Astrocyte (in vitro differentiated cells and primary cell): ENCODE measurements around the gene FRMPD2. TPM values are rescaled to one million over a fixed set of nuclear protein-coding genes. Genes with fewer than 3 reads are reported as not detected.

Experiments
- DNase-seq: peaks from one replicate; pipeline ENCODE4 v3.0.0-alpha.2; 2010; ENCODE audit warnings: low read depth
- FAIRE-seq: peaks from 2 replicates; lab custom pipeline; 2011; peaks lifted over from hg19 to GRCh38; lab: Jason Lieb, UNC
- H2AFZ ChIP-seq: 2 replicates; pipeline ENCODE4 v1.6.0; 2012; ENCODE audit warnings: low read depth, low read length, inconsistent platforms
- H3K27ac ChIP-seq: 2 replicates; pipeline ENCODE4 v1.5.1; 2011; ENCODE audit warnings: low read depth, low read length, inconsistent platforms
- H3K27me3 ChIP-seq: 2 replicates; pipeline ENCODE4 v1.6.0; 2011; ENCODE audit warnings: low read length, inconsistent platforms; ENCODE audit not compliant: insufficient read depth
- H3K36me3 ChIP-seq: 2 replicates; pipeline ENCODE4 v1.5.1; 2011; ENCODE audit warnings: low read length, inconsistent platforms; ENCODE audit not compliant: insufficient read depth
- H3K4me1 ChIP-seq: 2 replicates; pipeline ENCODE4 v1.5.1; 2011; ENCODE audit warnings: low read length, inconsistent platforms; ENCODE audit not compliant: insufficient read depth
- H3K4me2 ChIP-seq: 2 replicates; pipeline ENCODE4 v1.6.0; 2012; ENCODE audit warnings: low read length, inconsistent platforms
- H3K4me3 ChIP-seq: 2 replicates; pipeline ENCODE4 v1.5.1; 2011; ENCODE audit warnings: low read depth, mild to moderate bottlenecking, low read length, inconsistent platforms; ENCODE audit not compliant: insufficient read depth
- H3K79me2 ChIP-seq: 2 replicates; pipeline ENCODE4 v1.6.0; 2012; ENCODE audit warnings: mild to moderate bottlenecking, low read length, inconsistent platforms; ENCODE audit not compliant: insufficient read depth
- H3K9ac ChIP-seq: 2 replicates; pipeline ENCODE4 v1.6.0; 2012; ENCODE audit warnings: mild to moderate bottlenecking, low read length, inconsistent platforms
- H3K9me3 ChIP-seq: 2 replicates; pipeline ENCODE4 v1.5.1; 2012; ENCODE audit warnings: low read depth, mild to moderate bottlenecking, low read length, inconsistent platforms; ENCODE audit not compliant: insufficient read depth
- H4K20me1 ChIP-seq: 2 replicates; pipeline ENCODE4 v1.6.0; 2012; ENCODE audit warnings: low read length, inconsistent platforms; ENCODE audit not compliant: insufficient read depth
- H3K27ac Mint-ChIP-seq: one replicate; pipeline ENCODE4 v1.8.0; 2021; ENCODE audit warnings: mild to moderate bottlenecking, mixed read lengths; ENCODE audit not compliant: unreplicated experiment
- H3K27me3 Mint-ChIP-seq: one replicate; pipeline ENCODE4 v1.8.0; 2021; ENCODE audit warnings: low read depth, mixed read lengths; ENCODE audit not compliant: unreplicated experiment
- H3K36me3 Mint-ChIP-seq: one replicate; pipeline ENCODE4 v1.8.0; 2021; ENCODE audit warnings: low read depth, mixed read lengths; ENCODE audit not compliant: unreplicated experiment
- H3K4me1 Mint-ChIP-seq: one replicate; pipeline ENCODE4 v1.8.0; 2021; ENCODE audit warnings: low read depth, mixed read lengths; ENCODE audit not compliant: unreplicated experiment
- H3K4me3 Mint-ChIP-seq: one replicate; pipeline ENCODE4 v1.8.0; 2021; ENCODE audit warnings: mild to moderate bottlenecking, moderate library complexity, mixed read lengths; ENCODE audit not compliant: unreplicated experiment
- H3K9me3 Mint-ChIP-seq: one replicate; pipeline ENCODE4 v1.8.0; 2021; ENCODE audit warnings: mild to moderate bottlenecking, mixed read lengths; ENCODE audit not compliant: unreplicated experiment
- EZH2 ChIP-seq: IDR thresholded peaks from 2 replicates; pipeline ENCODE4 v1.6.1; 2012; ENCODE audit warnings: mild to moderate bottlenecking, low read length, inconsistent platforms; ENCODE audit not compliant: insufficient read depth
- total RNA-seq: library from RNA; stranded (reverse); gene quantifications from 2 replicates; pipeline ENCODE4 v1.2.1, GENCODE V29; 2021
- TF ChIP-seq, protein P1 (sequence below): IDR thresholded peaks from 2 replicates; pipeline ENCODE4 v1.5.1; 2011; ENCODE audit warnings: low read depth, mild to moderate bottlenecking, inconsistent platforms, low read length, moderate library complexity; ENCODE audit not compliant: insufficient read depth

The FRMPD2 gene
- total RNA-seq, 1 donor from 2014 or later, result 0.39 TPM

DNA sequence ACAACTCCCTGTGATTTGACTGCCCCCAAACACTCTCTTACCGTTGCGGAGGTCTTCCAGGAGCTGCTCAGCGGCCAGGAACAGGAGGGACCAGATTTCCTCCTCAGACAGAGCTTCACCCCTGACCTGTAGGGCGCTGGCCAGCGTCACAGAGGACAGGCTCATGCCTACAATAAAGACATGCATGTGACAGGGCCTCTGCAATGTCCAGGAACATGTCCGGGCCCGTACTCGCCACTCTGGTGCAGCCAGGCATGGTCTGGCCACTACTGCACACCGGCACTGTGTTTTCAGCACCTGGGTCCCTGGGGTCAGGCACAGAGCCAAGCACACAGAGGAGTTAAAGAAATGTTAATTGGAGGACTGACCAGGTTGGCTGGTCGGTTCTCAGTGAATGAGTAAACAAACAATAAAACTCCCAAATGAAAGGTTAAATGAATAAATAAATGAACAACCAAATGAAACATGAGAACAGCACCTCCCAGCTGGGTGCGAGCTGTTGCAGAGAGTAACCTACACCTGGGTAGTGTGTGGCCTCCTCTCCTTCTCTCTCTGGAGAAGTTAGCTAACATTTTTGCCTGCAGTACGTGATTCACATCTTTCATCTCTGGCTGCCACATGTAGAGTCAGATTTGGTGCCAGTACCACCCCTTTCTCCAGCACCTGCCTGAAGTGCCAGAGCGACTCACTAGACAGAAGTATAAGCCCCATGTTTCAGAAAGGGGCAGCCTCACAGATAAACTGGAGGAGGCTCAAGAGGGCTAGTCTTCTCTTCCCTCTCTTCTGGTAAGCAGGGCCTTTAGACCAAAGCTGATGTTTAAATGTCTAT is 22.8 kb downstream of the FRMPD2 start:
- H3K36me3 Mint-ChIP-seq, result no peaks in the 10 kb centered on the region
- Histone ChIP-seq H3K79me2 (no peaks in the 10 kb centered on the region), H3K9me3 (no peaks in the 10 kb centered on the region), H2AFZ (no peak overlapping the region), H3K4me1 (peaks cover 12% of the 10 kb centered on the region), H4K20me1 (no peaks in the 10 kb centered on the region), H3K4me2 (no peak overlapping the region), H3K27me3 (peaks cover 11% of the 10 kb centered on the region), H3K27ac (no peak overlapping the region), H3K4me3 (no peak overlapping the region), H3K36me3 (no peaks in the 10 kb centered on the region), H3K9ac (no peak overlapping the region)
- FAIRE-seq (no peak), DNase-seq (no peak)
- no peak for TF ChIP-seq EZH2
- TF ChIP-seq, protein P1, sequence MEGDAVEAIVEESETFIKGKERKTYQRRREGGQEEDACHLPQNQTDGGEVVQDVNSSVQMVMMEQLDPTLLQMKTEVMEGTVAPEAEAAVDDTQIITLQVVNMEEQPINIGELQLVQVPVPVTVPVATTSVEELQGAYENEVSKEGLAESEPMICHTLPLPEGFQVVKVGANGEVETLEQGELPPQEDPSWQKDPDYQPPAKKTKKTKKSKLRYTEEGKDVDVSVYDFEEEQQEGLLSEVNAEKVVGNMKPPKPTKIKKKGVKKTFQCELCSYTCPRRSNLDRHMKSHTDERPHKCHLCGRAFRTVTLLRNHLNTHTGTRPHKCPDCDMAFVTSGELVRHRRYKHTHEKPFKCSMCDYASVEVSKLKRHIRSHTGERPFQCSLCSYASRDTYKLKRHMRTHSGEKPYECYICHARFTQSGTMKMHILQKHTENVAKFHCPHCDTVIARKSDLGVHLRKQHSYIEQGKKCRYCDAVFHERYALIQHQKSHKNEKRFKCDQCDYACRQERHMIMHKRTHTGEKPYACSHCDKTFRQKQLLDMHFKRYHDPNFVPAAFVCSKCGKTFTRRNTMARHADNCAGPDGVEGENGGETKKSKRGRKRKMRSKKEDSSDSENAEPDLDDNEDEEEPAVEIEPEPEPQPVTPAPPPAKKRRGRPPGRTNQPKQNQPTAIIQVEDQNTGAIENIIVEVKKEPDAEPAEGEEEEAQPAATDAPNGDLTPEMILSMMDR, result no peak
- H3K9me3 Mint-ChIP-seq, result no peaks in the 10 kb centered on the region
- peaks cover 45% of the 10 kb centered on the region for H3K4me1 Mint-ChIP-seq
- H3K27me3 Mint-ChIP-seq, result peaks cover 3% of the 10 kb centered on the region
- no peak overlapping the region for H3K4me3 Mint-ChIP-seq
- peak overlapping the region; percentile 68 for H3K27ac Mint-ChIP-seq

DNA sequence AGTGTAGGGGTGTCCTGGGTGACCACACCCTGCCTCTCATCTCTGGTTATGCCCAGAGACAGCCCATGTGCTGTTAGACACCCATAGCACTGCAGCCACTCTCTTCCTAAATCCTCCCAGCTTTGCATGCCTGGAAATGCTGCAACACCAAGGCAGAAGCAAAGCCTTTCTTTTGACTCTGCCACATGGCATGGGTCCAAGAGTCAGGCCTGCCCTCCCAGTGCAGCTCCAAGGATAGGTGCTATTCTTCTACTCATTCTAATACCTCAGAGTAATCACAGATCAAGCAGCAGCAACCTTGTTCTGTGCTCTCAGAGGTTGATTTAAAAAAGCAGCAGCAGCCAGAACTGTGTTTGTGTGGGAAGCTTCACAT is 23.4 kb downstream of the FRMPD2 start:
- H3K27ac ChIP-seq, result no peak overlapping the region
- no peaks in the 10 kb centered on the region for H3K9me3 ChIP-seq
- no peak overlapping the region for H3K27ac Mint-ChIP-seq
- H4K20me1 ChIP-seq, result no peaks in the 10 kb centered on the region
- H3K4me1 Mint-ChIP-seq, result peaks cover 39% of the 10 kb centered on the region
- H2AFZ ChIP-seq, result no peak overlapping the region
- no peak overlapping the region for H3K9ac ChIP-seq
- no peaks in the 10 kb centered on the region for H3K36me3 Mint-ChIP-seq
- no peak overlapping the region for H3K4me3 ChIP-seq
- H3K27me3 Mint-ChIP-seq, result peaks cover 5% of the 10 kb centered on the region
- TF ChIP-seq, protein P1, result no peak
- TF ChIP-seq EZH2, result no peak
- H3K9me3 Mint-ChIP-seq, result no peaks in the 10 kb centered on the region
- DNase-seq (no peak), FAIRE-seq (no peak)
- H3K4me3 Mint-ChIP-seq, result no peak overlapping the region
- no peaks in the 10 kb centered on the region for H3K36me3 ChIP-seq
- H3K79me2 ChIP-seq, result no peaks in the 10 kb centered on the region
- H3K4me2 ChIP-seq, result no peak overlapping the region
- peaks cover 11% of the 10 kb centered on the region for H3K27me3 ChIP-seq
- H3K4me1 ChIP-seq, result peaks cover 12% of the 10 kb centered on the region

DNA sequence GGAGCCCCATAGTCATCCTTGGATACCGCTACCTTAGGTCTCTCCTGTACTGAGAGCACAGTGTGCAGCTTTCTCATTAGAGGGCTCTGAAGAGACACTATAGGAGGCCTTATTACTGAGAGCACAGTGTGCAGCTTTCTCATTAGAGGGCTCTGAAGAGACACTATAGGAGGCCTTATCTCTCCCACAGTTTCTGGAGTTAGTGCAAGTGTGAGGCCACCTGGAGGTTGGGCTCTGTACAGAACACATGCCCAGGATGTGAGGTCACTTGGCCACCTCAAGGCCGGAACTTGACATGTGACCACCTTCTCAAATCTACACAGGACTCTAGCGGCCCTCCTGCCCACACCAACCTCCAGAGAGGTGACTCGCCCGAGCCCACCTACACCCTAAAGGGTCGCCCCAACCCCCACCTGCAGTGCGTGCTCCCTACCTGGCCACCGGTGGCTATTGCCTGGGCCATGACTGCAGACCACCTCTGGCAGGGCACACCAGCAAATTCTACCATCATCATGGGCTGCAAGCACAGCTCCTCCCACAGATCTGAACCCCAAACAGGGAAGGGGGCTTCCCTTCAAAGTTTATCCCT is 24.6 kb downstream of the FRMPD2 start:
- peaks cover 12% of the 10 kb centered on the region for H3K4me1 ChIP-seq
- H3K4me2 ChIP-seq, result no peak overlapping the region
- FAIRE-seq (no peak), DNase-seq (no peak)
- no peak overlapping the region for H3K4me3 Mint-ChIP-seq
- H3K79me2 ChIP-seq, result no peaks in the 10 kb centered on the region
- no peaks in the 10 kb centered on the region for H3K36me3 Mint-ChIP-seq
- no peaks in the 10 kb centered on the region for H3K36me3 ChIP-seq
- H3K27ac Mint-ChIP-seq, result no peak overlapping the region
- no peak overlapping the region for H3K9ac ChIP-seq
- H3K4me3 ChIP-seq, result no peak overlapping the region
- peaks cover 11% of the 10 kb centered on the region for H3K27me3 ChIP-seq
- H3K27me3 Mint-ChIP-seq, result peaks cover 5% of the 10 kb centered on the region
- no peak overlapping the region for H2AFZ ChIP-seq
- TF ChIP-seq EZH2, result no peak
- no peaks in the 10 kb centered on the region for H3K9me3 ChIP-seq
- H3K27ac ChIP-seq, result no peak overlapping the region
- H3K9me3 Mint-ChIP-seq, result no peaks in the 10 kb centered on the region
- H3K4me1 Mint-ChIP-seq, result peaks cover 39% of the 10 kb centered on the region
- no peaks in the 10 kb centered on the region for H4K20me1 ChIP-seq
